Spleen (tissue), 7 donors: ENCODE data around the gene ZNF793.

Experiments
- CTCF ChIP-seq, 11 experiments: fragments of 200-600 bp in 7 of 11; fragments of 450-650 bp in 4 of 11; sonication (generic) in 4 of 11; IDR thresholded peaks in 8 of 11; conservative IDR thresholded peaks in 3 of 11; 1 replicate in 7 of 11; 2 replicates in 4 of 11; pipeline versions ENCODE4 v1.4.0 to v1.8.0; 2016 to 2021; ENCODE audit warnings: antibody characterized with exemption in 11 of 11, inconsistent platforms in 4 of 11, mild to moderate bottlenecking in 1 of 11
- POLR2AphosphoS5 ChIP-seq, 3 donors: sonication (generic); formaldehyde crosslinking; IDR thresholded peaks; one replicate each; pipeline ENCODE4 v1.5.1; 2017; ENCODE audit warnings: antibody characterized with exemption in 3 of 3
- donor health status: DM: no; HTN: no; CAD: no; lungs with moderate emphysema.
- donor health status: DM: no; HTN: no; CAD: no.
- donor health status: DM: no; HTN: no; CAD: no.

- TF ChIP-seq CTCF (IDR thresholded peaks at IDR 0.05 in 8 of 11, conservative IDR thresholded peaks at IDR 0.05 in 3 of 11) (no peak), POLR2AphosphoS5 (IDR thresholded peaks at IDR 0.05) (no peak)
Measured at GRCh38 chr19:37511186-37511585, 4.4 kb downstream of the ZNF793 start.
